Omental fat pad (tissue), 4 donors: ENCODE results near the gene OSBP2. TPM values are rescaled to one million over a fixed set of nuclear protein-coding genes. Genes with fewer than 3 reads are reported as not detected.

ENCODE experiments used
- ATAC-seq: fragments of 150-250 bp; one replicate; pipeline ENCODE4 v1.9.1; 2016; ENCODE audit warnings: mild to moderate bottlenecking, moderate library complexity; ENCODE audit not compliant: low FRiP score
- DNase-seq: peaks from one replicate; pipeline ENCODE4 v3.0.0-alpha.2; 2019; ENCODE audit warnings: low spot score
- CTCF ChIP-seq, 3 donors: fragments of 450-650 bp; IDR thresholded peaks; one replicate each; pipeline ENCODE4 v1.5.1; 2016 to 2017; ENCODE audit warnings: antibody characterized with exemption in 3 of 3, mild to moderate bottlenecking in 3 of 3, moderate library complexity in 2 of 3
- total RNA-seq, 4 donors: library from RNA; depleted of rRNA; stranded (reverse); fragments of >200 nt; gene quantifications; one replicate each; pipeline ENCODE4 v1.1.0, GENCODE V29; 2016

The OSBP2 gene
- total RNA-seq, 4 donors from 2014 or later: 1.3 to 7.4 (median 4.4) TPM

- ATAC-seq (peak; percentile 16), DNase-seq (no peak)
Measured at GRCh38 chr22:30652852-30653251, 41.8 kb upstream of the OSBP2 start.

GRCh38 chr22:30654361-30654760, 40.3 kb upstream of the OSBP2 start:
- TF ChIP-seq CTCF (IDR thresholded peaks at IDR 0.05): no peak
- ATAC-seq (no peak), DNase-seq (no peak)

More at GRCh38 chr22:30652852-30653251, 41.8 kb upstream of the OSBP2 start:
- no peak for TF ChIP-seq CTCF (IDR thresholded peaks at IDR 0.05)

GRCh38 chr22:30655532-30655931, 39.1 kb upstream of the OSBP2 start:
- DNase-seq (no peak), ATAC-seq (no peak)
- no peak for TF ChIP-seq CTCF (IDR thresholded peaks at IDR 0.05)

GRCh38 chr22:30662040-30662439, 32.6 kb upstream of the OSBP2 start:
- no peak for ATAC-seq
- no peak for DNase-seq
- no peak for TF ChIP-seq CTCF (IDR thresholded peaks at IDR 0.05)

- ATAC-seq (no peak), DNase-seq (no peak)
- TF ChIP-seq CTCF (IDR thresholded peaks at IDR 0.05): no peak
Measured at GRCh38 chr22:30664798-30665197, 29.9 kb upstream of the OSBP2 start.

- no peak for TF ChIP-seq CTCF (IDR thresholded peaks at IDR 0.05)
- DNase-seq: no peak
- ATAC-seq: no peak
Measured at GRCh38 chr22:30665266-30665665, 29.4 kb upstream of the OSBP2 start.

GRCh38 chr22:30665786-30666185, 28.9 kb upstream of the OSBP2 start:
- ATAC-seq (no peak), DNase-seq (no peak)
- TF ChIP-seq CTCF (IDR thresholded peaks at IDR 0.05): no peak
